ENCODE results near the gene UNC93A. TPM values are rescaled to one million over a fixed set of nuclear protein-coding genes. Genes with fewer than 3 reads are reported as not detected.

Gene UNC93A
- polyA plus RNA-seq, 4 donors = 2.7 to 33.8 (median 18.0) TPM

- Histone ChIP-seq H3K27ac (ENCODE audit: low read depth in 1 of 3, low read length in 2 of 3) (no peak overlapping the region), H3K4me3 (ENCODE audit: low read depth in 1 of 3, low read length in 3 of 3) (no peak overlapping the region), H3K4me1 (ENCODE audit: control insufficient read depth in 3 of 3, insufficient read depth in 2 of 3, low read depth in 1 of 3, low read length in 2 of 3) (peaks cover 0 to 21% (median 4%) of the 10 kb centered on the region in 3 donors), H3K36me3 (ENCODE audit: control insufficient read depth in 3 of 3, insufficient read depth in 2 of 3, low read depth in 1 of 3, low read length in 3 of 3) (peaks cover 0 to 40% (median 0%) of the 10 kb centered on the region in 3 donors), H3K27me3 (ENCODE audit: control insufficient read depth in 3 of 3, insufficient read depth in 3 of 3, low read length in 3 of 3) (no peaks in the 10 kb centered on the region), H3K9me3 (ENCODE audit: control insufficient read depth in 2 of 2, insufficient read depth in 1 of 2, low read depth in 1 of 2, low read length in 1 of 2) (no peaks in the 10 kb centered on the region)
- WGBS, 3 donors = 87 to 93% (median 88%) methylated on average over 25 to 38 of the region's 38 CpGs
- DNase-seq (no peak), FAIRE-seq (no peak)
These were observed 3.8 kb downstream of the UNC93A start for GRCh38 chr6:167294651-167295494.

- peaks cover 0 to 47% (median 0%) of the 10 kb centered on the region in 3 donors for H3K36me3 ChIP-seq (ENCODE audit: control insufficient read depth in 3 of 3, insufficient read depth in 2 of 3, low read depth in 1 of 3, low read length in 3 of 3)
- no peaks in the 10 kb centered on the region for H3K27me3 ChIP-seq (ENCODE audit: control insufficient read depth in 3 of 3, insufficient read depth in 3 of 3, low read length in 3 of 3)
- DNase-seq (no peak), FAIRE-seq (no peak)
- H3K9me3 ChIP-seq (ENCODE audit: control insufficient read depth in 2 of 2, insufficient read depth in 1 of 2, low read depth in 1 of 2, low read length in 1 of 2) = no peaks in the 10 kb centered on the region
- H3K4me1 ChIP-seq (ENCODE audit: control insufficient read depth in 3 of 3, insufficient read depth in 2 of 3, low read depth in 1 of 3, low read length in 2 of 3) = peaks cover 0 to 14% (median 3%) of the 10 kb centered on the region in 3 donors
- no peak overlapping the region for H3K4me3 ChIP-seq (ENCODE audit: low read depth in 1 of 3, low read length in 3 of 3)
- WGBS, 3 donors = 93 to 97% (median 93%) methylated on average over 26 to 43 of the region's 43 CpGs
- H3K27ac ChIP-seq (ENCODE audit: low read depth in 1 of 3, low read length in 2 of 3) = no peak overlapping the region
These were observed 4.6 kb downstream of the UNC93A start for GRCh38 chr6:167295495-167296292.

DNA sequence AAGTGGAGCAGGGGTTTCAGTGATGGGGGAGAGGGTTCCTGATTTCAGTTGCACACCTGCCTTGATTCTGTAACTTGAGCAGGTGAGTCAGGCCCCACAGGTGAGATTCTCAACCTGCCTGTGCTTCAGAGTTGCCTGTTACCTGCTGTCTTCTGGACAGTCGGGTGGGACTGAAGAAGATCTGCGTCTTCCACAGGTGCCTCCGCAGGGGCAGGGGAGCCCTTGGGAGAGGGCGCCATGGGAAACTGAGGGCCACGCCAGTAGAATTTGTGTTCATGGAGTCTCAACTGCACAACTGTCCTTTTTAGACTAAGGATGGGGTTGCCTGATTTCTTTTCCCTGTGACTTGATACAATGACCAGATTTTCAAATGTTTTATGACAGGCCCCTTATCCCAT, 5.2 kb downstream of the UNC93A start:
- Histone ChIP-seq H3K4me3 (ENCODE audit: low read depth in 1 of 3, low read length in 3 of 3) (no peak overlapping the region), H3K4me1 (ENCODE audit: control insufficient read depth in 3 of 3, insufficient read depth in 2 of 3, low read depth in 1 of 3, low read length in 2 of 3) (peaks cover 0 to 14% (median 3%) of the 10 kb centered on the region in 3 donors), H3K27me3 (ENCODE audit: control insufficient read depth in 3 of 3, insufficient read depth in 3 of 3, low read length in 3 of 3) (no peaks in the 10 kb centered on the region), H3K27ac (ENCODE audit: low read depth in 1 of 3, low read length in 2 of 3) (no peak overlapping the region), H3K9me3 (ENCODE audit: control insufficient read depth in 2 of 2, insufficient read depth in 1 of 2, low read depth in 1 of 2, low read length in 1 of 2) (no peaks in the 10 kb centered on the region), H3K36me3 (ENCODE audit: control insufficient read depth in 3 of 3, insufficient read depth in 2 of 3, low read depth in 1 of 3, low read length in 3 of 3) (peaks cover 0 to 49% (median 0%) of the 10 kb centered on the region in 3 donors)
- FAIRE-seq (no peak), DNase-seq (no peak)
- WGBS, 3 donors = 93 to 96% (median 95%) methylated on average over 5 of the region's 5 CpGs

- no peaks in the 10 kb centered on the region for H3K27me3 ChIP-seq (ENCODE audit: control insufficient read depth in 3 of 3, insufficient read depth in 3 of 3, low read length in 3 of 3)
- H3K4me1 ChIP-seq (ENCODE audit: control insufficient read depth in 3 of 3, insufficient read depth in 2 of 3, low read depth in 1 of 3, low read length in 2 of 3) = peaks cover 0 to 13% (median 0%) of the 10 kb centered on the region in 3 donors
- WGBS, 3 donors = 77 to 84% (median 84%) methylated on average over 7 of the region's 7 CpGs
- FAIRE-seq = no peak
- no peak overlapping the region for H3K27ac ChIP-seq (ENCODE audit: low read depth in 1 of 3, low read length in 2 of 3)
- no peak for DNase-seq
- H3K9me3 ChIP-seq (ENCODE audit: control insufficient read depth in 2 of 2, insufficient read depth in 1 of 2, low read depth in 1 of 2, low read length in 1 of 2) = no peaks in the 10 kb centered on the region
- H3K36me3 ChIP-seq (ENCODE audit: control insufficient read depth in 3 of 3, insufficient read depth in 2 of 3, low read depth in 1 of 3, low read length in 3 of 3) = peaks cover 0 to 49% (median 0%) of the 10 kb centered on the region in 3 donors
- H3K4me3 ChIP-seq (ENCODE audit: low read depth in 1 of 3, low read length in 3 of 3) = no peak overlapping the region
These were observed 5.8 kb downstream of the UNC93A start for GRCh38 chr6:167296902-167297301.

DNA sequence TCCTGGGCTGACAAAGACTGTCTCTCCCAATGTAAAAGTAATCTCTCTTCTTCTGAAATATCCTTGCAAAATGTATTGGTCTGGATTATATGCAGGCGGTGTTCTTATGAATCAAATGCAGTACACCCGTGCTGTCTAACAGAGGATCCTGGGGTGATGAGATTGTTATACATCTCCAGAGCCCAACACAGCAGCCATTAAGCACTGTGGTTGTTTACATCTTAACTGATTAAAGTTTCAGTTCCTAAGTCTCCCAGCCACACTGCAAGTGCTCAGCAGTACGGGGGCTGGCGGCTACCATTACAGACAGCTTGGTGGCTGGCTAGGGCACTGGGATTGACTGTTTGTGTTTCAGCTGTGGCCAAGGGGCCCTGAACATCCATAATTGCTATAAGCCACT, 7.0 kb downstream of the UNC93A start:
- H3K9me3 ChIP-seq (ENCODE audit: control insufficient read depth in 2 of 2, insufficient read depth in 1 of 2, low read depth in 1 of 2, low read length in 1 of 2) = no peaks in the 10 kb centered on the region
- DNase-seq (no peak), FAIRE-seq (no peak)
- H3K36me3 ChIP-seq (ENCODE audit: control insufficient read depth in 3 of 3, insufficient read depth in 2 of 3, low read depth in 1 of 3, low read length in 3 of 3) = peaks cover 0 to 48% (median 0%) of the 10 kb centered on the region in 3 donors
- H3K4me1 ChIP-seq (ENCODE audit: control insufficient read depth in 3 of 3, insufficient read depth in 2 of 3, low read depth in 1 of 3, low read length in 2 of 3) = peaks cover 0 to 2% (median 0%) of the 10 kb centered on the region in 3 donors
- no peak overlapping the region for H3K4me3 ChIP-seq (ENCODE audit: low read depth in 1 of 3, low read length in 3 of 3)
- H3K27me3 ChIP-seq (ENCODE audit: control insufficient read depth in 3 of 3, insufficient read depth in 3 of 3, low read length in 3 of 3) = no peaks in the 10 kb centered on the region
- H3K27ac ChIP-seq (ENCODE audit: low read depth in 1 of 3, low read length in 2 of 3) = no peak overlapping the region
- WGBS, 3 donors = 65 to 85% (median 77%) methylated on average over 4 of the region's 4 CpGs

- H3K27ac ChIP-seq (ENCODE audit: low read depth in 1 of 3, low read length in 2 of 3) = no peak overlapping the region
- DNase-seq = no peak
- H3K36me3 ChIP-seq (ENCODE audit: control insufficient read depth in 3 of 3, insufficient read depth in 2 of 3, low read depth in 1 of 3, low read length in 3 of 3) = peaks cover 0 to 47% (median 0%) of the 10 kb centered on the region in 3 donors
- H3K4me3 ChIP-seq (ENCODE audit: low read depth in 1 of 3, low read length in 3 of 3) = no peak overlapping the region
- FAIRE-seq = no peak
- H3K4me1 ChIP-seq (ENCODE audit: control insufficient read depth in 3 of 3, insufficient read depth in 2 of 3, low read depth in 1 of 3, low read length in 2 of 3) = no peaks in the 10 kb centered on the region
- H3K9me3 ChIP-seq (ENCODE audit: control insufficient read depth in 2 of 2, insufficient read depth in 1 of 2, low read depth in 1 of 2, low read length in 1 of 2) = no peaks in the 10 kb centered on the region
- 83 to 91% (median 89%) methylated on average over 16 of the region's 16 CpGs for WGBS, 3 donors
- H3K27me3 ChIP-seq (ENCODE audit: control insufficient read depth in 3 of 3, insufficient read depth in 3 of 3, low read length in 3 of 3) = no peaks in the 10 kb centered on the region
These were observed 8.7 kb downstream of the UNC93A start for GRCh38 chr6:167299641-167300308.

GRCh38 chr6:167300902-167301777, 10.0 kb downstream of the UNC93A start:
- no peak overlapping the region for H3K4me3 ChIP-seq (ENCODE audit: low read depth in 1 of 3, low read length in 3 of 3)
- H3K27me3 ChIP-seq (ENCODE audit: control insufficient read depth in 3 of 3, insufficient read depth in 3 of 3, low read length in 3 of 3) = no peaks in the 10 kb centered on the region
- H3K27ac ChIP-seq (ENCODE audit: low read depth in 1 of 3, low read length in 2 of 3) = no peak overlapping the region
- H3K4me1 ChIP-seq (ENCODE audit: control insufficient read depth in 3 of 3, insufficient read depth in 2 of 3, low read depth in 1 of 3, low read length in 2 of 3) = no peaks in the 10 kb centered on the region
- DNase-seq (no peak), FAIRE-seq (no peak)
- H3K36me3 ChIP-seq (ENCODE audit: control insufficient read depth in 3 of 3, insufficient read depth in 2 of 3, low read depth in 1 of 3, low read length in 3 of 3) = peaks cover 0 to 47% (median 0%) of the 10 kb centered on the region in 3 donors
- no peaks in the 10 kb centered on the region for H3K9me3 ChIP-seq (ENCODE audit: control insufficient read depth in 2 of 2, insufficient read depth in 1 of 2, low read depth in 1 of 2, low read length in 1 of 2)
- 84 to 90% (median 88%) methylated on average over 9 of the region's 9 CpGs for WGBS, 3 donors
